Fibroblast of upper back skin (primary cell): ENCODE results near the gene PDIA6.

Source experiments
- DNase-seq: peaks from one replicate; pipeline ENCODE4 v3.0.0-alpha.2; 2013

The PDIA6 gene

GRCh38 chr2:10812362-10813162, at the start of gene PDIA6:
Gene PDIA6 (minus strand): TSS chr2:10812785. CDS start chr2:10812696, 89 bp downstream.
- peak; percentile 97 for DNase-seq

GRCh38 chr2:10862330-10862729, 49.7 kb upstream of the PDIA6 start:
- DNase-seq, result no peak

GRCh38 chr2:10861765-10862164, 49.2 kb upstream of the PDIA6 start:
- no peak for DNase-seq

GRCh38 chr2:10860814-10861325, 48.3 kb upstream of the PDIA6 start:
- no peak for DNase-seq

GRCh38 chr2:10860081-10860813, 47.7 kb upstream of the PDIA6 start:
- no peak for DNase-seq

GRCh38 chr2:10859278-10859677, 46.7 kb upstream of the PDIA6 start:
- no peak for DNase-seq

- DNase-seq, result no peak
Measured at GRCh38 chr2:10848541-10848940, 36.0 kb upstream of the PDIA6 start.

- DNase-seq, result no peak
Measured at GRCh38 chr2:10847008-10847407, 34.4 kb upstream of the PDIA6 start.

GRCh38 chr2:10846110-10846861, 33.7 kb upstream of the PDIA6 start:
- DNase-seq, result no peak

- DNase-seq, result no peak
Measured at GRCh38 chr2:10845640-10846039, 33.1 kb upstream of the PDIA6 start.

GRCh38 chr2:10844097-10844496, 31.5 kb upstream of the PDIA6 start:
- peak; percentile 23 for DNase-seq

- DNase-seq, result no peak
Measured at GRCh38 chr2:10842506-10842905, 29.9 kb upstream of the PDIA6 start.

- no peak for DNase-seq
Measured at GRCh38 chr2:10841547-10842219, 29.1 kb upstream of the PDIA6 start.

- DNase-seq, result no peak
Measured at GRCh38 chr2:10839813-10840212, 27.2 kb upstream of the PDIA6 start.

- no peak for DNase-seq
Measured at GRCh38 chr2:10838734-10839133, 26.1 kb upstream of the PDIA6 start.

- DNase-seq, result no peak
Measured at GRCh38 chr2:10837298-10838266, 25.0 kb upstream of the PDIA6 start.

GRCh38 chr2:10835052-10835970, 22.7 kb upstream of the PDIA6 start:
- DNase-seq, result peak; percentile 23

- no peak for DNase-seq
Measured at GRCh38 chr2:10834068-10834655, 21.6 kb upstream of the PDIA6 start.

- DNase-seq, result no peak
Measured at GRCh38 chr2:10833021-10833420, 20.4 kb upstream of the PDIA6 start.
